Neural crest cell (in vitro differentiated cells): ENCODE measurements around the gene COL23A1. TPM values are rescaled to one million over a fixed set of nuclear protein-coding genes. Genes with fewer than 3 reads are reported as not detected.

ENCODE experiments used
- DNase-seq: peaks from one replicate; pipeline ENCODE4 v3.0.0; 2021; ENCODE audit warnings: low read depth, mixed read lengths, low spot score
- H3K27ac Mint-ChIP-seq: one replicate; pipeline ENCODE4 v1.8.0; 2021; ENCODE audit warnings: mild to moderate bottlenecking, mixed read lengths; ENCODE audit not compliant: unreplicated experiment
- H3K27me3 Mint-ChIP-seq: 2 replicates; pipeline ENCODE4 v1.8.0; 2021; ENCODE audit warnings: low read depth, mild to moderate bottlenecking, mixed read lengths
- H3K36me3 Mint-ChIP-seq: 2 replicates; pipeline ENCODE4 v1.8.0; 2021; ENCODE audit warnings: low read depth, mild to moderate bottlenecking, mixed read lengths
- H3K4me1 Mint-ChIP-seq: 2 replicates; pipeline ENCODE4 v1.8.0; 2021; ENCODE audit warnings: mixed read lengths
- H3K4me3 Mint-ChIP-seq: one replicate; pipeline ENCODE4 v1.8.0; 2021; ENCODE audit warnings: mild to moderate bottlenecking, mixed read lengths
- H3K9me3 Mint-ChIP-seq: 2 replicates; pipeline ENCODE4 v1.8.0; 2021; ENCODE audit warnings: mixed read lengths
- total RNA-seq: library from RNA; stranded (reverse); gene quantifications from 2 replicates; pipeline ENCODE4 v1.2.1, GENCODE V29; 2021
- TF ChIP-seq, protein P1 (sequence below): fragments of 200-600 bp; sonication (generic); conservative IDR thresholded peaks from 2 replicates; pipeline ENCODE4 v1.5.0; 2021; ENCODE audit warnings: antibody characterized with exemption, mild to moderate bottlenecking

COL23A1 gene
- total RNA-seq, 1 donor from 2014 or later: 33.7 TPM

DNA sequence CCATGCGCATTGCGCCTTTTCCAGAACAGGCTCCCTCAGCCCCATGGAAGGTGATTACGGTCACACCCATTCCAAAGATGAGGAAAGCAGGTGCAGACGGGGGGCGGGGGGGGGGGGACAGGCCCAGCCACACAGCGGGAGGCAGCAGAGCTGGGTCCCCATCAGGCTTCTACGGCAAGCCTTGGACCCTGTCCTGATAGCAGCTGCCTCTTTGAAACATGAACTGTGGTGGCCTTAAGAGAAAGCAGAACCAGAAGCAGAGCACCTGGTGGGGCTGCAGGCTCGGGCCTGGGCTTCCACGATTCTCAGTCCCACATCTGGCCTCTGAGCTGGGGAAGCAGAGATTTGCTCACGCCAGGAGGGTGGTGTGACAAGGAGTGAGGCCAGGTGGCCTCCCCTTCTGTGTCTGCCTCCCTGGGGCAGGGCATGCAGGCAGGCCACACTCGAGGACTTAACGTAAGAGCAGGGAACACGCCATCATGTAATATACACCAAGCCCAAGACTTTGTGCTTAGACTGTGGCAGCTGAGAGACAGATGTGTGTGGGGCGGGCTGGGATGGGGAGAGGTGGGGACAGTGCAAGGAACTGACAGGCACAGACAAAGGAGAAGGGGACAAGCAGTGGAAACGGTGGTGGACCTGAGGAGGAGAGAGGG lies 343.4 kb downstream of the COL23A1 start:
- peak overlapping the region; percentile 88 for H3K27ac Mint-ChIP-seq
- DNase-seq: no peak
- TF ChIP-seq, protein P1, sequence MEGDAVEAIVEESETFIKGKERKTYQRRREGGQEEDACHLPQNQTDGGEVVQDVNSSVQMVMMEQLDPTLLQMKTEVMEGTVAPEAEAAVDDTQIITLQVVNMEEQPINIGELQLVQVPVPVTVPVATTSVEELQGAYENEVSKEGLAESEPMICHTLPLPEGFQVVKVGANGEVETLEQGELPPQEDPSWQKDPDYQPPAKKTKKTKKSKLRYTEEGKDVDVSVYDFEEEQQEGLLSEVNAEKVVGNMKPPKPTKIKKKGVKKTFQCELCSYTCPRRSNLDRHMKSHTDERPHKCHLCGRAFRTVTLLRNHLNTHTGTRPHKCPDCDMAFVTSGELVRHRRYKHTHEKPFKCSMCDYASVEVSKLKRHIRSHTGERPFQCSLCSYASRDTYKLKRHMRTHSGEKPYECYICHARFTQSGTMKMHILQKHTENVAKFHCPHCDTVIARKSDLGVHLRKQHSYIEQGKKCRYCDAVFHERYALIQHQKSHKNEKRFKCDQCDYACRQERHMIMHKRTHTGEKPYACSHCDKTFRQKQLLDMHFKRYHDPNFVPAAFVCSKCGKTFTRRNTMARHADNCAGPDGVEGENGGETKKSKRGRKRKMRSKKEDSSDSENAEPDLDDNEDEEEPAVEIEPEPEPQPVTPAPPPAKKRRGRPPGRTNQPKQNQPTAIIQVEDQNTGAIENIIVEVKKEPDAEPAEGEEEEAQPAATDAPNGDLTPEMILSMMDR: no peak
- no peaks in the 10 kb centered on the region for H3K4me1 Mint-ChIP-seq
- H3K27me3 Mint-ChIP-seq: peaks cover 3% of the 10 kb centered on the region
- peak overlapping the region; percentile 47 for H3K4me3 Mint-ChIP-seq
- H3K36me3 Mint-ChIP-seq: no peaks in the 10 kb centered on the region
- H3K9me3 Mint-ChIP-seq: no peaks in the 10 kb centered on the region

DNA sequence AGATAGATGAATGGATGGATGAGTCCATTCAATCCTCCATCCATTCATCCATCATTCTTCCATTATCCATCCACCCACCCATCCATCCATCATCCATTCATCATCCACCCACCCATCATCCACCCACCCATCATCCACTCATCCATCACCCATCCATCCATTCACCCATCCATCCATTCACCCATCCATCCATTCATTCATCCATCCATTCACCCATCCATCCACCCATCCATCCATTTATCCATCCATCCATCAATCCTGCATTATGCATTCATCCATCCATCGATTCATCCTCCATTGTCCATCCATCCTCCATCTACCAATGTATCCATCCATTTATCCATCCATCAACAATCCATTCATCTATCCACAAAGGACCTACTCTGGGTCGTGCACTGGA lies 344.8 kb downstream of the COL23A1 start:
- Mint-ChIP-seq H3K36me3 (no peaks in the 10 kb centered on the region), H3K4me3 (no peak overlapping the region), H3K4me1 (peaks cover 4% of the 10 kb centered on the region), H3K9me3 (no peaks in the 10 kb centered on the region), H3K27ac (no peak overlapping the region), H3K27me3 (peaks cover 3% of the 10 kb centered on the region)
- no peak for DNase-seq
- TF ChIP-seq, protein P1: no peak

DNA sequence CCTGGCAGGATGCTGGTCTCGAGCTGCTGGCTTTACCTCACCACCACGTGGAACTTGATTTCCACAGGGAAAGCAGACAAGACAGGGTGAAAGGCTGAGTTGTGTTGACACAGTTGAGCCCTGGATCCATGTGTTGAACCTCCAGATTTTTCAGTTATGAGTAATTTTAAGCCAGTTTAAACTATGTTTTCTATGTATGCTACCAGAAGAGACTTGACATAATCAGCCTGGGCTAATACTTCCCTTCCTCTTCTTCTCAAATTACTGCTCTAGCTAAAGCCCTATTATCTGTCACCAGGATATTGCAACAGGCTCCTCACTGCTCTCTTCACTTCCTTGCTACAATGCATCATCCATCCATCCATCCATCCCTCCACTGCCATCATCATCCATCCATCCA lies 345.6 kb downstream of the COL23A1 start:
- TF ChIP-seq, protein P1: no peak
- peaks cover 4% of the 10 kb centered on the region for H3K4me1 Mint-ChIP-seq
- DNase-seq: no peak
- no peaks in the 10 kb centered on the region for H3K9me3 Mint-ChIP-seq
- no peaks in the 10 kb centered on the region for H3K36me3 Mint-ChIP-seq
- H3K4me3 Mint-ChIP-seq: no peak overlapping the region
- H3K27me3 Mint-ChIP-seq: peaks cover 3% of the 10 kb centered on the region
- no peak overlapping the region for H3K27ac Mint-ChIP-seq

GRCh38 chr5:178242416-178242815 lies 347.8 kb downstream of the COL23A1 start:
- TF ChIP-seq, protein P1: no peak

GRCh38 chr5:178241688-178242231 lies 348.4 kb downstream of the COL23A1 start:
- H3K9me3 Mint-ChIP-seq: no peaks in the 10 kb centered on the region
- peaks cover 4% of the 10 kb centered on the region for H3K4me1 Mint-ChIP-seq
- no peak for DNase-seq
- H3K27ac Mint-ChIP-seq: no peak overlapping the region
- TF ChIP-seq, protein P1: no peak
- H3K4me3 Mint-ChIP-seq: no peak overlapping the region
- no peaks in the 10 kb centered on the region for H3K36me3 Mint-ChIP-seq
- H3K27me3 Mint-ChIP-seq: peaks cover 3% of the 10 kb centered on the region

More at GRCh38 chr5:178242416-178242815, 347.8 kb downstream of the COL23A1 start:
- H3K4me1 Mint-ChIP-seq: peaks cover 4% of the 10 kb centered on the region
- no peaks in the 10 kb centered on the region for H3K36me3 Mint-ChIP-seq
- no peak overlapping the region for H3K4me3 Mint-ChIP-seq
- no peaks in the 10 kb centered on the region for H3K9me3 Mint-ChIP-seq
- no peak overlapping the region for H3K27ac Mint-ChIP-seq
- no peak for DNase-seq
- peaks cover 3% of the 10 kb centered on the region for H3K27me3 Mint-ChIP-seq
